HEK293T (cell line): ENCODE results near the gene HOXA7.

ENCODE experiments used
- ELF4 ChIP-seq: fragments of 450-650 bp; IDR thresholded peaks from 2 replicates; pipeline ENCODE4 v1.6.1; 2017; ENCODE audit warnings: antibody characterized with exemption
- FOXK2 ChIP-seq: fragments of 450-650 bp; IDR thresholded peaks from 2 replicates; pipeline ENCODE4 v1.6.1; 2016; ENCODE audit warnings: mild to moderate bottlenecking
- FOXM1 ChIP-seq: fragments of 450-650 bp; IDR thresholded peaks from 2 replicates; pipeline ENCODE4 v1.6.1; 2017; ENCODE audit warnings: mild to moderate bottlenecking, borderline replicate concordance
- SP1 ChIP-seq: fragments of 450-650 bp; IDR thresholded peaks from 2 replicates; pipeline ENCODE4 v1.6.1; 2017
- SUZ12 ChIP-seq: fragments of 450-650 bp; IDR thresholded peaks from 2 replicates; pipeline ENCODE4 v1.6.1; 2016; ENCODE audit warnings: mild to moderate bottlenecking
- TARDBP ChIP-seq: fragments of 450-650 bp; IDR thresholded peaks from 2 replicates; pipeline ENCODE4 v1.6.1; 2016
- ZNF384 ChIP-seq: fragments of 450-650 bp; IDR thresholded peaks from 2 replicates; pipeline ENCODE4 v1.6.1; 2016

DNA sequence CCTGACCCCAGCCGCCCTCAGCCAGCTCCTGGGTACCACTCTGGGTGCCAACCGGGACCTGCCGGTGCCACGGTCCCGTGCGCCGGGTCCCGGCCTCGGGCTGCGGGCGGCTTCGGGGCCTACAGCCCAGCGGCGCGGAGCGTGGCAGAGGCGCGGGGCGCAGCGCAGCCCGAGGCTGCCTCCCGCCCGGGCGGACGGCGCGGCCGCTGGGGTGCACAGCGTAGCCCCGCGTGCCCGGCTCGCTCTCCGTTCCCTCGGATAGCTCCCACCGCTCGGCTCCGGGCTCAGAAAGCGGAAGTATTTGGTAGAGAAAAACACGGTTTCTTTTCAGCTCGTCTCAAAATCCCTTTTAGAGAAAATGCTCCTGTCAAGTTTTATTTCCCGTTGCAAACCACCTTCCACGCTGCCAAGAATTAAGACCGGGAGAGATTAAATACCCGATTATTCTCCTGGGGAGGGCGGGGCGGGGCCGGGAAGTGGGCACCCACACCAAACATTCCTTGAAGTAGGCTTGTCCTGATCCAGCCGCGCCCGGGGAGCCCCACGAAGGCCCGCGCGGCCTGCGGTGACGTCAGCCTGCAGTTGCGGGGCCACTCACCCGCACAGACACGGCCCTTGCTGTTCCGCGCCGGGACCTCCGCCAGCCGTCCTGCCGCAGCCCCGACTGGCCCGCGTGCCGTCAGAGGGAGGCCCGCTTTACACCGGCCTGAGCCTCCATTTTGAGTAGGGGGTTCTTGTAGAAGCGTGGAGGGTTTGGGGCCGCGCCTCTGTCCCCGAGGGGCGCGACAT is 36.3 kb upstream of the HOXA7 start:
- TF ChIP-seq SUZ12, result no peak
- no peak for TF ChIP-seq FOXM1
- TF ChIP-seq SP1, result no peak
- no peak for TF ChIP-seq ELF4
- no peak for TF ChIP-seq ZNF384
- no peak for TF ChIP-seq FOXK2
- no peak for TF ChIP-seq TARDBP
